Stimulated activated CD8-positive, alpha-beta memory T cell treated with anti-CD3 and anti-CD28 coated beads, Interleukin-4, amount 100 ng/mL, for 24 hours (primary cell): ENCODE results near the gene NF1.
"Not testable (repeated sequence)": the region's sequence is repeated elsewhere in the genome, so short reads cannot be mapped to it uniquely, and the experiment has no call there.

Experiments
- DNase-seq: peaks from one replicate; pipeline ENCODE4 v3.0.0-alpha.2; 2020; ENCODE audit warnings: low read depth

NF1 gene

DNA sequence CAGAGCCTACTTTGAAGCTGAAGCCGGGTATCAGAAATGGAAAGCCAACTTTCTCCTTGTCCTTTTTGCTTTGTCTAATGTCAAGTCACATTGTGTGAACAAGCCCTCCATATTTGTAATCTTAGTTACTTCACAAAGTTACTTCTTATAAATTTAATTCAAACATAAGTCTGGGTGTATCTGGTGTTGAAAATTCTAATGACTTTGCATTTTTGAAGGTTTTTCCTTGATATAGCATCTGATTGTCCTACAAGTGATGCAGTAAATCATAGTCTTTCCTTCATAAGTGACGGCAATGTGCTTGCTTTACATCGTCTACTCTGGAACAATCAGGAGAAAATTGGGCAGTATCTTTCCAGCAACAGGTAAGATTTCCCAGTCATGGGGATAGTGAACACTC lies 165.4 kb downstream of the NF1 start:
- DNase-seq = no peak

DNA sequence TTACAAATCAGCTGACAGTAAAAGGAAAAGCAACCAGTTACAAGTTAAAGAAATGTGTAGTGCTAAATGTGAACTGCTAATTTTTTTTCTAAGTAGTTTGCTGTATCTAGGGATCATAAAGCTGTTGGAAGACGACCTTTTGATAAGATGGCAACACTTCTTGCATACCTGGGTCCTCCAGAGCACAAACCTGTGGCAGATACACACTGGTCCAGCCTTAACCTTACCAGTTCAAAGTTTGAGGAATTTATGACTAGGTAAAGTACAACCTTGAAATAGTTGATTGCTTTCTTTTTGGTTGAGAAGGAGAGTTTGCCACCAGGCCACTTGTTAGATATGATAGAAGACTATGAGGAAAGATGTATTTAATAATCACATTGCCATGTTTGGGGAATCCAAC lies 166.8 kb downstream of the NF1 start:
- DNase-seq = no peak

DNA sequence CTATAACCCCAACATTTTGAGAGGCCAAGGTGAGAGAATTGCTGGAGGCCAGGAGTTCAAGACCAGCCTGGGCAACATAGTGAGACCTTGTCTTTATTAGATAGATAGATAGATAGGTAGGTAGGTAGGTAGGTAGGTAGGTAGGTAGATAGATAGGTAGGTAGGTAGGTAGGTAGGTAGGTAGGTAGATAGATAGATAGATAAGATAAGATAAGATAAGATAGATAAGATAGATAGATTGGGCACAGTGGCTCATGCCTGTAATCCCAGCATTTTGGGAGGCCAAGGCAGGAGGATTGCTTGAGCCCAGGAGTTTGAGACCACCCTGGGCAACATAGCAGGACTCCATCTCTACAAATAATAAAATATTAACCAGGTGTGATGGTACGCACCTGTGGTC lies 168.1 kb downstream of the NF1 start:
- DNase-seq = not testable (repeated sequence)

DNA sequence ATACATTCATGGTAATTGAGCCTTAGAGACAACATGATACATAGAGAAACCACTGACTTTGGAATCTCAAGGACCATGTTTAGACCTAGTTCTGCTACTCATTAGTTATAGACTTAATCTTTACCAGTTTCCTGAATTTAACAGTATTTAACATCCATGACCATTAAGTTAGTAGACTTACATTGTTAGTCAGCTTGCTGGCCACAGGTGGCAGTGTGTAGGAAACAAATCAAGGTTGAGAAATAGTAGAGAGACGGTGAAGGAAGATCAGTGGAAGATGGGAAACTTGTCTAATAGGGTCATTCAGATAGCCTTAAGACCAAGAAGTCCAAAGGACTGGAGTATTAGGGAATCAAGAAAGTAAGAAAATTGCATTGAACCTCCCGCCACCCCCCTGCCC lies 171.3 kb downstream of the NF1 start:
- no peak for DNase-seq

DNA sequence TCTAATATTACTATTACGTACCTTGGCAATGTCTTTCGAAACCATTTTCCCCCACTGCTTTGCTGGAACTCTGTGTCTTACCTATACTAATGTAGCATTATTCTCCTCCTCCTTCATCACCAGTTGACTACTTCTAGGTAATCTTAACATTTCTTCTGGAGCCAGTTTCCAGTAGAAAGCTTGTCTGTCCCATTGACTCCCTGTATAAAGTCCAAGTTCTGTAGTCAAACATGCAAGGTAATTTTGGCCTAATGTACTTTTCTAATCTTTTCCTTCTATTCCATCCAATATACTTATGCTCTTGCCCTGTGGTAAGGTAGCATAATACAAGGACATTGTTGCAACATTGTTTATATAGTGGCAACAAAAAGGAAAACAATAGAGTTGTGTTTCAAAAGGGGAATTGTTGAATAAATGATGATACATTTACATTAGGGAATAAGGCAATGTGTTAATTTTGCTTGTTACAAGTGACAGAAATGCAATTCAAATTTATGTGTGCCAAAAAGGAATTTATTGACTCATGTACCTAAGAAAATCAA lies 174.3 kb downstream of the NF1 start:
- DNase-seq = no peak

DNA sequence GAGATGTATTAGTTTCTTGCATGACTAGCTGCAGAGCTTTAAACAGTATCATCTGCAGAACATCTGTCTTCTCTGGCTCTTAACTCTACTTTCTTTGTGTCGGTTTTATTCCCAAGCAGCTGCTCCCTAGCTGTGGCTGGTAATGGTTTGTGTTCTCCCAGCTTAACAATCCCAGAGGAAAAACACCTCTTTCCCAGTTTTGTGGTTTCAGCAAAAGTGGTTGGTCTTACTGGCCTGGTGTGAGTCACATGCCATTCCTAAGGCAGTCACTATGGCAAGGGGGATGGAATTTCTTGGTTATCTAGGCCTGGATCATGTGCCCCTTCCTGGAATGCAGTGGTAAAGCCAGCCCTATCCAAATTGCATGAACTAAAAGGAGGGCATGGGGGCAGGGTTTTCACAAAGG lies 174.8 kb downstream of the NF1 start:
- no peak for DNase-seq

DNA sequence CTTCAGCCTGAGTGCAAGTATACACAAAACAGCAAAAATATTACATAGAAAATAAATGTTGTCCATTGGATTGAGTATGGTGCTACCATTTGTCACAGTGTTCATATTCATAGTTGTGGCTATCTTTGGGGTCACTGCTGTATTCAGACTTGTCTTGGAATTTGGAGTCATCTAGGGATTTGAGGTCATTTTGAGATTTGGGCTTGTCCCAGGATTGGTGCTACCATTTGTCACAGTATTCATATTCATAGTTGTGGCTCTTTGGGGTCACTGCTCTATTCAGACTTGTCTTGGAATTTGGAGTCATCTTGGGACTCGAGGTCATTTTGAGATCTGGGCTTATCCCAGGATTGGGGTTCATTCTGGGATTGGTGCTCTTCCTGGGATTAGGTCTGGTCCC lies 177.5 kb downstream of the NF1 start:
- no peak for DNase-seq

DNA sequence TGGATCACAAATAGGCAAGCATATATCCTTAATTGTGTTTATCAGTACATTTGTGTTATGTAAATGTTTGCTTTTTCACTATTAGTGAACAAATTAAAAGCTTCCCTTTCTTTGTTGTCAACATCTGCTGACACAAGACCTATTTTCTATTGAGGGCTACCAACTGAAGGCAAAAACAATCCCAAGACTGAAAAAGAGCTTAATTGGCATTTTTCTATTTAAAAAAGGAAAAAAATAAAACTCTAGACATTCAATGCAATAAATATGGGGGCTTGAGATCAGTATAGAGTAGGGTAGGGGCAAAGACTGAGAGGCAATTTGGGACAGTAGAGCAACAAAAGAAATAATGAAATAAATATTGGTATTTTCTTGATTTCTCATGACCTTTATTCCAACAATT lies 178.0 kb downstream of the NF1 start:
- no peak for DNase-seq

- DNase-seq = no peak
Measured at GRCh38 chr17:31273516-31273915, 178.7 kb downstream of the NF1 start.

DNA sequence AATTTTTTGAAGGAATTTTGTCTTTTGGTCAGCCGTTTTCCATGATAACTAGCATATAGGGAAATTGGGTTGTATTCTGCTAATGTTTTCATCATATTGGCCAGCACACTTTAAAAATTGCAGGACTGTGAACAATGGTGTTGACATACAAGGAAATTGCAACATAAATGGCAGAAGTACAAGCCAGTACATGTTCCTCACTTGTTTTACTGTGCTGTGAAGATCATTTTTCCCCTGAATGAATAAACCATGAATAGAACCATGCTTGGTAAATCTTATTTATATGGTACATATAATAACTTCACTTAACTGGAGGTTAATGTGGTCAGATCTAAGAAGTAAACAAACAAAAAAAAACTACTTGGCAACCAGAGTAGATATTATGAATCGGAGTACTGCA lies 179.5 kb downstream of the NF1 start:
- DNase-seq = no peak

DNA sequence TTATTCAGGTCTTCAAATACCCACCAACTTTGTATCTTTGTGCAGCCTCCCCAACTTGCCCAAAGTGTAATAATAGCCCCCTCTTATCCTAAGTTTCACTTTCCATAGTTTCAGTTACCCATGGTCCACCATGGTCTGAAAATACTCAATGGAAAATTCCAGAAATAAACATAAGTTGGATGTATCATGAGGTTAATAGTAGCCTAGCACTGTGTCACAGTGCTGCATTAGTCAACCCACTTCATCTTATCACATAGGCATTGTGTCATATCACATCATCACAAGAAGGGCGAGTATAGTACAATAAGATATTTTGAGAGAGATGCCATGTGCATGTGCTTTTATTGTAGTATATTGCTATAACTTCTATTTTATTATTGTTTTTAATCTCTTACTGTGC lies 180.3 kb downstream of the NF1 start:
- no peak for DNase-seq

DNA sequence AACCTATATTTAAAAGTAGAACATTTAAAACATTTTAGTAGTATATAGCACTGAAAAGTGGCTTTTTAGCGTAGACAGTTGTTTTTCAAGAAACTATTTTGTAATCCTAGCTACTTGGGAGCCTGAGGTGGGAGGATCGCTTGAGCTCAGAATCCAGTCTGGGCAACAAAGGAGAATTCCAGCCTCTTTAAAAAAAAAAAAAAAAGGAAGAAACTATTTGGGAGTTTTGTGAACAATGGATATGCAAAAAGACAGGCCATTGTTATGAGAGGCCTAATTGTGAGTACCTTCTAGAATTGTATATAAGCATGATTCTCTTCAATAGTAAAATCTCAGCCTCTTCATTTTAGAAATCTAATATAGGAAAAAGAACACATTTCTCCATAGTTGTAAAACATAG lies 184.6 kb downstream of the NF1 start:
- no peak for DNase-seq

DNA sequence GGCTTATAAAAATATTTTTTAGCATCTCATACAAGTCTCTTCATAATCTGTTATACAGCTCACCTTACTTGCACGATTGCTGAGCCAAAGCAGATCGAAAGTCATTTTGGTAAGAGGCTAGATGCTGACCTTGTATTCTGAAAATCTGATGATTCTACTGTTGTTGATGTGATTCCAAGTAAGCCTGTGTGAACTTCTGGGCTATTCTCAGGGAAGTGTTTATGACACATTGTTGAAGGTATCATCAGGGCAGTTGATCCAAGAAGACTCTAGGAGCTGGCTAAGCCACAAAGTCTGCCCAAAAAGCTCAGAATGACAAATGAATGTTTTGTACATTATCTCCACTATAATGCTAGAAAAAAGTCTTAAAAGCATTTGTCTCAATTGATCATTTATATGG lies 186.3 kb downstream of the NF1 start:
- DNase-seq = no peak

- DNase-seq = no peak
Measured at GRCh38 chr17:31283841-31284240, 189.1 kb downstream of the NF1 start.

DNA sequence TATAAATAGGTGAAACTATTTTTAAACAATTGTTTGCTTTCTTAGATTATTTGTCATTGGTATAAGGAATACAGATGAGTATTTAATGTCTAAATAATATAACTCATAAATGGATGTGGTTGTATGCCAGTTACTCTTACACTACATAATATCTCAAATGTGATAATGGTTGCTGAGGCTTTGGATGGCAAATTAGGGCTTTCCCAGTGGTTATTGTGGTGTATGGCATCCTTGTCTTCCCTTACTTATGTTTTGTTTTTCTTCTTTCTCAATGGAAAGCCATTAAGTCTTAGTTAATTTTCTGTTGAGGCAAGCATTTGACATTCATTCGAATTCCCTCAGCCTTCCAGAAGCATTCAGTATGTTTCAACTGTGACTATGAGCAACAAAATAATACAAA lies 191.8 kb downstream of the NF1 start:
- no peak for DNase-seq

DNA sequence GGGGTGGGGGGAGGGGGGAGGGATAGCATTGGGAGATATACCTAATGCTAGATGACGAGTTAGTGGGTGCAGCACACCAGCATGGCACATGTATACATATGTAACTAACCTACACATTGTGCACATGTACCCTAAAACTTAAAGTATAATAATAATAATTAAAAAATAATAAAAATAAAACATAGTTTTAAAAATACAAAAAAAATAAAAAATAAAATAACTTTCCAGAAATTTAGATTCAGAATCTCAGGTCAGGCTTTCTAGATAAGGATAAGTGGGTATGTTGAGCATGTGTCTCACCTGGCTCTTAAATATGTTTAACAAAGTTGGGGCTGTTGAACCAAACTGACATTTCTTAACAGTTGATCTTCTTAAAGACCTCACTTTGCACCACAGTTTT lies 193.2 kb downstream of the NF1 start:
- DNase-seq = not testable (repeated sequence)

- DNase-seq = no peak
Measured at GRCh38 chr17:31289790-31290189, 195.0 kb downstream of the NF1 start.

- no peak for DNase-seq
Measured at GRCh38 chr17:31291820-31292219, 197.0 kb downstream of the NF1 start.

DNA sequence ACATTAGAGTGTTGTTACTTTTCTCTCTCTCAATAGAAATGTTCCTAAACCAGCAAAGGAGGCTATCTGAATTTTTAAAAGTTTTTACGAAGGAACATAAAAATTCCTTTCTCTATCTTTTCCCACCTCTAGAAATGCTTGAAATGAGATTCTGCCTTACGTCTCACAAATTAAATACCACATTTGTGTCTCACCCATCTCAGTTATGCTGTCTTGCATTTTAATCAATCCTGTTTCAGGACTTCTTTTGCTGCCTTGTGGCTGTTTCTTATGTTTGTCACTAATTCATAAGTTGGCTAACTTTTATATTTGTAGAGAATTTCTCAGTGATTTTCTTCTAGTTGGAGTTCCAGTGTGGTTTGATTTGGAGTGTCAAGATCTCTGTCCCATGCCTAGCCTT lies 198.8 kb downstream of the NF1 start:
- DNase-seq = no peak

GRCh38 chr17:31294231-31294630 lies 199.5 kb downstream of the NF1 start:
- no peak for DNase-seq

DNA sequence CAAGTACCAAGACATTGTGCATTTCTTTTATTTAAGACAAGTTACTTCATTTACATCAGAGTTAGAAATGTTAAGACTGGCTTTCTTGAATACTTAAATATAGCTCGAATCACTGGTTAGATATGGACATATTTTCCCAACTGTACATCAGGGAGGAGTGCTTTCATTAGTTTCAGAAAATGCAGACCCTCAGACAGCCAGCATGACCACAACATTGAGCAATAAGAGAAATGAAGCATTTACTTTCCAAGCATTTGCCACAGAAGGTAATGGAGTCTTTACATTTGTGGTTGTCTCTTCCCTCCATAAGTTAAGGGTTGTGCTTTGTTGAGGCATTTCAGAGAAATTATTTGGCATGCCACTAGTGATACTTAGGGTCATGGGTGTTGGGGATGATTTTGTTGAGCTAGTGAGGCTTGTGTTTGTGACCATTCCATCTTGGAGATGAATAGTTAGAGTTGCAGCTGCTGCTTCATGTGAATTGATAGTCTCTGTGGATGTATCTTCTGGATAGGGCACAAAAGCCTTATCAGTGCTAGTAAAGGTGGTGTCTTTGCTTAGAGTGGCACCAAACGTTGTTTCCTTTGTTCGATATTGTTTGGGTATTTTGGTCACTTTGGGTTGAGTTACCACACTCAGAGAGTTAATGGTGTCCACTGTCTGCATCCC lies 200.2 kb downstream of the NF1 start:
- DNase-seq = no peak

DNA sequence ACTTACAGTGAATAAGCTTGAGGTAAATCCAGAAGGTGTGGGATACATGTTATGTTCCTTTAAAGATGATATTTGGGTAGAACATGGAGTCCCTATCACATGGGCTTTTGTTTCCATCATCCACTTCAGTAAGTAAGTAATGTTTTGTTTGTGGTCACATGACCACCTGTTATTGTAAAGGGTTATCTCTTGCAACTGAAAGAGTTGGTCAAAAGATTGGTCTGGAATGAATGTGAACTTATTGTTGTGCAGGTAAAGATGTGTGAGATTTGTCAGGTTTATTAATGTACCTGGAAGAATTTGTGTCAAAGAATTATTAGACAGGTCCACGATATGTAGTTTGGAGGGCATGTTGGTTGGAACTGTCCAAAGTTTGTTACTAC lies 200.7 kb downstream of the NF1 start:
- DNase-seq = no peak

- DNase-seq = no peak
Measured at GRCh38 chr17:31296142-31296541, 201.4 kb downstream of the NF1 start.

- DNase-seq = no peak
Measured at GRCh38 chr17:31297090-31297489, 202.3 kb downstream of the NF1 start, which contains the start of gene OMG. TSS of gene OMG (minus strand) at chr17:31297239. CDS start at chr17:31296331, 908 bp downstream.
